Loucy (cell line): ENCODE data around the gene SORCS1.

Experiments used
- CTCF ChIP-seq: fragments of 200-600 bp; sonication (generic); conservative IDR thresholded peaks from 2 replicates; pipeline ENCODE4 v1.5.1; 2014; ENCODE audit warnings: mild to moderate bottlenecking, antibody characterized with exemption, low read length
- EZH2phosphoT487 ChIP-seq: fragments of 200-600 bp; IDR thresholded peaks from 2 replicates; pipeline ENCODE4 v1.6.1; 2018; ENCODE audit warnings: antibody characterized with exemption, mild to moderate bottlenecking, moderate library complexity, borderline replicate concordance

- TF ChIP-seq CTCF (no peak), EZH2phosphoT487 (no peak)
Observed at GRCh38 chr10:106949680-106950478, 214.6 kb downstream of the SORCS1 start.
